ENCODE data around the gene WDFY4.

- TF ChIP-seq ASH2L (IDR thresholded peaks at IDR 0.05; ENCODE audit: insufficient read length, low read depth, low read length) (no peak), THAP7 (CRISPR knock-in tag; IDR thresholded peaks at IDR 0.05) (no peak), CEBPZ (IDR thresholded peaks at IDR 0.05; ENCODE audit: low read length) (no peak), ZNF335 (CRISPR knock-in tag; IDR thresholded peaks at IDR 0.05) (no peak), SNAPC5 (CRISPR knock-in tag; IDR thresholded peaks at IDR 0.05; ENCODE audit: borderline replicate concordance) (no peak), CTCF (CRISPR knock-in tag; IDR thresholded peaks at IDR 0.05) (no peak), PAX8 (CRISPR knock-in tag; IDR thresholded peaks at IDR 0.05; ENCODE audit: borderline replicate concordance) (no peak)
Measured at GRCh38 chr10:48856855-48857254, 172.2 kb downstream of the WDFY4 start.

Measured in HepG2 (cell line).